ENCODE results near the gene CHRNA10.

The CHRNA10 gene

DNA sequence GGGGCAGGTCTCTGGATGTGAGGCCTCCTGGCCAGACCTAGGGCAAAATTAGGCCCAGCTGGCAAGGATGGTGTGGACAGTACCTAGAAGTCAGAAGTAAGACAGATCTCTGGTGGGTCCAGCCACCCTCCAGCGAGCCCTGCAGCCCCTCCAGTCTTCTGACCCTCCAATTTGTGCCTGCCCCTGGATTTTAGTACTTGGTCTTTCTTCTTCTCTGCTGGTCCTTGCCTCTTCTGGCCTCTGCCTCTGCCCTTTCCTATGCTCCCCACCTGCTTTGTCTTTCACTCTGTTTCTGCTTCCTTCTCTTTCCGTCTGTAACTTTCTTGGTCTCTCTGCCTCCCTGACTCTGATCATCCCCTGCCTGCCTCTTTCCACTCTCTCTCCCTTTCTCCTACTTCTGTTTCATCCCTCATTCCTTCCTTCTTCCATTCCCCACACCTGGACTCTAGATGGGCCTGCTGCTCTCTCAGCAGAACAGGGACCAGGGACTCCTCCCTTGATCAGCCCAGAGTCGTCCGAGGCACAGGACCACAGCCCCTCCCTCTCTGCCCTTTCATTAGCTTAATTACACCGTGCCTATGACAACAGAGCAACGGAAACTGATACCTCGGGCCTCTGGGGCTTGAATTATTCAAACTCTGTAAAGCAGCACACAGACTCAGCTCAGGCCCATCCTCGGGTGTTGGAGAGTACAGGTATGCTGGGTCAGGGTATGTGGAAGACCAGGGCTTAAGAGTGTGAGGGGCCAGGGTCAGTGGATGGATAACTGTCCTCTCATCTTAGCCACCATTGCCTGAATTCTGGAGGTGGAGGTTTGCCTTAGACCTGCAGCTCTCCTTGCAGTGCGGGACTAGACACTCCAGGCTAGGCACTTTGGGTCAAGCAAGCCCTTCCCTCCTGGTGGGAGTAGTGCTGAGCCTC is at the start of gene CHRNA10:
Gene CHRNA10 (minus strand): TSS at position 51 of the 921 bp plus-strand sequence. CDS start 72 bp downstream, outside the sequence.
- DNase-seq (ENCODE audit: low read depth in 3 of 3, low spot score in 1 of 3): no peak

DNA sequence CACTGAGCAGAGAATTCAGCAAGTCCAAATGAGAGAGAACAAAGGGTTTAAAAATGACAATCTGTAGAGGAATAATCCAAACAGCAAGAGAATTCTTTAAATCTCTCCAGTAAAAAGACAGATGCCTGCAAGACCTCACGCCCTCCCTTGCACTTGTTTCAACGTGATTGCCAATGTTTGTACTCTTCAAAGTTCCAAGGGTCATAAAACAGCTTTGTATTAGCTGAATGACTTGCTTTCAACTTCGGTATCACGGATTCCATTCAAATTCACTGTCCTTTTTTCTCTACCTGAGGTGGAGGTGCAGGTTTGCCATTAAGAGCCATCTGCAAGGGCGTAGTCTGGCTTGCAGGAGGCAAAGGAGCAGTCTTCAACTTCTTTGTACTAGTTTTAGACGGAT is 41.1 kb upstream of the CHRNA10 start:
- no peak for DNase-seq (ENCODE audit: low read depth in 3 of 3, low spot score in 1 of 3)

DNA sequence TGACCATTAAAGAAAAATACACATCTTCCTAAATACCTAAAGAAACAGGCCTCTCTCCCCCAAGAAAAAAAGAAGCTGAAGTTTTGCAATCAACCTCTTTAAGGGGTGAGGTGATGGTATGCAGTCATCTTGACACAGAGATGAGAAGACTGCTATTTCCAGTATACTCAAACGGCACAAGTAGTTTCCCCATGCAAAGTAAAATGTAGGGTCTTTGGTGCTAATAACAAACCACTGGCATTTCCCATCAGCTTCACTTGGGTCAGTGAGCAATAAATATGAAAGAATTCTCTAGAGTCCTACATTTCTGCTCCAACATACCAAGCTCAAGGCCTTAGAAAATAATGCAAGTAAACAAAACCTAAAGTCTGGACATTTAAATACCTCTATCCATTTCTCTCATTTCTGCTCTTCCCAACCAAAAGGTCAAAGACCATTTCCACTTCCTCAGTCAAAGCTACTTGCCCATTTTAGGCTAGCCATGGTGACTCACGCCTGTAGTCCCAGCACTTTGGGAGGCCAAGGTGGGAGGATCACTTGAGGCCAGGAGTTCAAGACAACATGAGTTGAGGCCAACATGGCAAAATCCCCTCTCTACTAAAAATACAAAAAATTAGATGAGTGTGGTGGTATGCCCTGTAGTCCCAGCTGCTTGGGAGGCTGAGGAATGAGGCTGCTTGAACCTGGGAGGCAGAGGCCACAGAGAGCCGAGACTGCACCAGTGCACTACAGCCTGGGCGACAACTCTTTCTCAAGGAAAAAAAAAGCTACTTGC is 39.5 kb upstream of the CHRNA10 start:
- no peak for DNase-seq (ENCODE audit: low read depth in 3 of 3, low spot score in 1 of 3)

- no peak for DNase-seq (ENCODE audit: low read depth in 3 of 3, low spot score in 1 of 3)
These were observed 38.8 kb upstream of the CHRNA10 start for GRCh38 chr11:3709977-3710376.

DNA sequence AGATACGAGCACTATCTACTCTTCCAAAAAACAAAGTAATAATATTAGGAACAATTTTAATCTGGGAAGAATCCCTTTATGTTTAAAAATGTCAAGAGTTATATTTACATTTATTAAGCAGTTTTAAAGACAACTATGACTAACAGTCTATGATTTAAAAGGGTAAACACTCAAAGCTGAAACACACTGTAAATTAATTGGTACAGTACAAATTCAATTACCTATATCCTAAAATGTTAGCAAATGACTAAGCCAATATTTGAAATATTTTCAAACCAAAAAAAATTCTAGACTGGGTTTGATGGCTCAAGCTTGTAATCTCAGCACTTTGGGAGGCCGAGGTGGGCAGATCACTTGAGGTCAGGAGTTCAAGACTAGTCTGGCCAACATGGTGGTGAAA is 36.0 kb upstream of the CHRNA10 start:
- DNase-seq (ENCODE audit: low read depth in 3 of 3, low spot score in 1 of 3): no peak

GRCh38 chr11:3703383-3703782 is 32.2 kb upstream of the CHRNA10 start:
- DNase-seq (ENCODE audit: low read depth in 3 of 3, low spot score in 1 of 3): no peak

- DNase-seq (ENCODE audit: low read depth in 3 of 3, low spot score in 1 of 3): no peak
These were observed 29.7 kb upstream of the CHRNA10 start for GRCh38 chr11:3700910-3701309.

- no peak for DNase-seq (ENCODE audit: low read depth in 3 of 3, low spot score in 1 of 3)
These were observed 29.2 kb upstream of the CHRNA10 start for GRCh38 chr11:3700410-3700809.

GRCh38 chr11:3686751-3687150 is 15.6 kb upstream of the CHRNA10 start:
- no peak for DNase-seq (ENCODE audit: low read depth in 3 of 3, low spot score in 1 of 3)

DNA sequence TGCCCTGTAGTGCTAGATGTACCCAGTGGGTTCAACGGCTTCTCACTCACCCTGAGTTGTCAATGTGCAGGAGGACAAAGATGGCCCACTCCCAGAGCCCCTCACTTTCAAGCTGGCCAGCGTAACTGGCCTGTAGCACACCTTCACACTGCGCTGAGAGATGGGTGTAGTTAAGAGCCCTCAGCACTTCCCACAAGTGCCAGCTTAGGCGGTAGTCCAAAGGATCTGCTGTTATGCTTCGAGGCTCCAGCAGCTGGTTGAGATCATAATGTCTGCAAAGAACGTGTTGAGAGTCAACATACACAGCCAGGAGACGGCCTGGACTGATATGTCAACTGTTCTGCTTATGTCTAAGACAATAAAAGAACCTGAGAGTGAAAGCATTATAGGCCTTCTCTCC is 14.7 kb upstream of the CHRNA10 start:
- no peak for DNase-seq (ENCODE audit: low read depth in 3 of 3, low spot score in 1 of 3)

GRCh38 chr11:3684819-3685172 is 13.6 kb upstream of the CHRNA10 start:
- no peak for DNase-seq (ENCODE audit: low read depth in 3 of 3, low spot score in 1 of 3)

GRCh38 chr11:3684129-3684818 is 13.1 kb upstream of the CHRNA10 start:
- no peak for DNase-seq (ENCODE audit: low read depth in 3 of 3, low spot score in 1 of 3)

DNA sequence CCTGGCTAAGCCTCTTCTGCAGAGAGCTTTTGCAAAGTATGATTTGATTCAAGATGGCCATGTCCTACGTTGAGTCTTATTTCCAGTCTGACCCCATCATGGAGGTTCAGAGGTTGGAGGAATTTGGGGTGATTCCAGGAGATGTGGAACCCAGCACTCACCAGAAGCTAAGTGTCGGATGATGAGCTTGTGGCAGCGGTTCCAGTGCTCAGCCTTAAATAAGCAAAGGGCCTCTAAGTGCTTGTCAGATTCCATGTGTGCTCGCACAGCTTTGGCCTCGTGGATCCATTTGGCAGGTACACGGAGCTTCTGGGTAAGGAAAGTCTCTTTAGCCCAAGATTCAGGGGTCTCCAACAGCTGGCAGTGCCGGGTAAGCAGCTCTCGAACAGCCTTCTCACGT is 11.9 kb upstream of the CHRNA10 start:
- no peak for DNase-seq (ENCODE audit: low read depth in 3 of 3, low spot score in 1 of 3)

DNA sequence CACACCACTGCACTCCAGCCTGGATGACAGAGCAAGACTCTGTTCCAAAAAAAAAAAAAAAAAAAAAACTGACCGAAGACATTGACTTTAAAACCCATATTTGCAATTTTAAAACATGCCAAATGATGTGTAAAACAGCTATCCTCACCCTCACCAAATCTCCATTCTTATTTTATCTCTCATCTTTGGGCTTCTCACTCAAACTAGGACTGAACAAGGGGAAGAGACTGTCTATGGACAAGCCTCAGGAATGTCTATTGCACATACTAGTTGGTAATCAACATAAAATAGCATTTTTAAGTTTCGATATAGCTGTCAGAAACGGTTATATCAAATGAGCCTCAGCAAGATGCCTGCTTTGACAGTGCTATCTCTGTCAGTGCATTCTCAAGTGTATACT is 7.9 kb upstream of the CHRNA10 start:
- no peak for DNase-seq (ENCODE audit: low read depth in 3 of 3, low spot score in 1 of 3)

- DNase-seq (ENCODE audit: low read depth in 3 of 3, low spot score in 1 of 3): no peak
These were observed 4.8 kb upstream of the CHRNA10 start for GRCh38 chr11:3675971-3676370.

DNA sequence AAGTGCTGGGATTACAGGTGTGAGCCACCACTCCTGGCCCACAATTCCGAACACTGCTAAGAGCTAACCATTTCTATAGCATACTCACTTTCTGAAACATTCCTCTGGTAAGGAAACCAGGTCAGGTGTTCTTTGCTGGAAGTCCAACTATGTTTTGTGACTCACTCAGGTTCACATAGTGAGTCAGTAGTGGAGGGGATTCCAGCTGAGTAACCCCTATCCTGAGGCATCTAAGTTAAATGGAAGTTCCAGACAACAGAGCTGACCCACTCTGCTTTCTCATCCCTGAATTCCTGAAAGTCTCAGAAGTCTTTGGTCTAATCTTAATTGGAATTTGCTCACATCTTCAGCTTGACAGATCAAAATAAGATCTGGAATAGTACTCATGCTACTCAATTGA is 3.0 kb upstream of the CHRNA10 start:
- no peak for DNase-seq (ENCODE audit: low read depth in 3 of 3, low spot score in 1 of 3)

- no peak for DNase-seq (ENCODE audit: low read depth in 3 of 3, low spot score in 1 of 3)
These were observed 1.4 kb downstream of the CHRNA10 start for GRCh38 chr11:3669742-3670183.

GRCh38 chr11:3669128-3669527 is 2.1 kb downstream of the CHRNA10 start:
- no peak for DNase-seq (ENCODE audit: low read depth in 3 of 3, low spot score in 1 of 3)

- DNase-seq (ENCODE audit: low read depth in 3 of 3, low spot score in 1 of 3): no peak
These were observed 3.8 kb downstream of the CHRNA10 start for GRCh38 chr11:3667149-3668035.

DNA sequence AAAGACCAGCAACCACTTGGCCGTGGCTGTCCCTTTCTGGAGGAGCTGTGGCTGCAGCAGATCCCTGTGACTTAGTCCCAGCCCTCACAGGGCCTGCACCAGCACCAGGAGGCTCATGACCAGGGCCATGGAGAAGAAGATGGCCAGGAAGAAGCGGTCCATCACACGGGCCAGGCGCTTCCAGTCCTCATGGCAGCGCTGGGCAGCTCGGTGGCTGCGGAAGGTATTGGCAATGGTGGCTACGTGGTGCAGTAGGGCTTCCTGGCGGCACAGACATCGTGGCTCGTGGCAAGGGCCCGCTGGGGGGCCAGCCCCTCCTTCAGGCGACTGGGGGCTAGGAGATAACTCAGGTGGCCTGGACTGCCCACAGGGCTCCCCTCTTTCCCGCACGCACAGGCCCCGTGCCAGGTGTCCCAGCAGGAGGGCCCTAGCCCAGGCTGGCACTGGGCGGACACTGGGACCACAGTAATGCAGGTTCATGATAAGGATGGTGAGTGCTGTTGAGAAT is 5.1 kb downstream of the CHRNA10 start:
- DNase-seq (ENCODE audit: low read depth in 3 of 3, low spot score in 1 of 3): no peak
